ENCODE results near the gene OGN. TPM values are rescaled to one million over a fixed set of nuclear protein-coding genes. Genes with fewer than 3 reads are reported as not detected.
A peak's percentile ranks its signal among the peaks of the same experiment; 100 is the strongest.

Gene OGN
- total and polyA plus RNA-seq, 2 of the 4 experiments (the other 2 are of a cell fraction), result under 0.01 to 0.10 TPM

GRCh38 chr9:92406477-92406876 lies 2.1 kb upstream of the OGN start:
- WGBS, 2 experiments (ENCODE audit: extremely low coverage in 2 of 2, insufficient read length in 1 of 2), result no CpG with 5 or more reads among the region's 3 CpGs
- H3K23ac ChIP-seq (ENCODE audit: low read depth, low read length), result no peak overlapping the region
- no peak overlapping the region for H3K9ac ChIP-seq (ENCODE audit: low read depth, low read length)
- peaks cover 8% of the 10 kb centered on the region; the same call in 1 of the 2 replicates for H3K9me1 ChIP-seq (ENCODE audit: insufficient read depth, low read length)
- H2BK120ac ChIP-seq (ENCODE audit: low read depth, low read length), result no peak overlapping the region
- H4K8ac ChIP-seq (ENCODE audit: low read depth in 2 of 2, low read length in 2 of 2), result peak overlapping the region in 1 of 2 experiments; percentile 38; a peak in 1 of 4 replicates
- BruUV-seq (replicated peaks), result no TSS peak
- H2BK15ac ChIP-seq (ENCODE audit: low read depth, low read length), result no peak overlapping the region
- no peak overlapping the region for H3K56ac ChIP-seq (ENCODE audit: extremely low read depth, insufficient read depth, low read length)
- H3K14ac ChIP-seq (replicated peaks; ENCODE audit: low read depth, low read length), result peak overlapping the region; percentile 51; the same call in 1 of the 2 replicates
- POLR2A ChIA-PET (ENCODE audit: unreplicated experiment), result no interaction called here
- H4K20me1 ChIP-seq (ENCODE audit: insufficient read depth, low read length), result no peaks in the 10 kb centered on the region
- H2BK5ac ChIP-seq (ENCODE audit: low read depth, low read length, poor library complexity, severe bottlenecking), result no peak overlapping the region
- DNase-seq (no peak), ATAC-seq (ENCODE audit: low read depth) (no peak)
- H3K79me1 ChIP-seq (ENCODE audit: low read depth in 1 of 2, low read length in 2 of 2), result 0 out of 4 replicates have a peak, but pooled peaks cover 0 to 4% of the 10 kb centered on the region in 2 experiments
- no peak overlapping the region for H3K4me3 ChIP-seq (ENCODE audit: insufficient read depth, low read depth, low read length)
- H4K5ac ChIP-seq (ENCODE audit: low read depth, low read length), result peak overlapping the region; percentile 1; the same call in 1 of the 2 replicates
- no peak overlapping the region for H3K27ac ChIP-seq (ENCODE audit: insufficient read depth, low read length)
- H3K4ac ChIP-seq (ENCODE audit: low read depth, low read length), result no peak overlapping the region
- peak overlapping the region; percentile 33; the same call in 1 of the 2 replicates for H2AK5ac ChIP-seq (ENCODE audit: low read depth, low read length)
- in situ Hi-C loops (cut with MboI; ENCODE audit: low sequenced_read_pairs), result no loop called here
- H2BK20ac ChIP-seq (ENCODE audit: low read depth, low read length), result no peak overlapping the region
- intact Hi-C loops (cut with micrococcal nuclease), result no loop called here
- H4K91ac ChIP-seq (ENCODE audit: insufficient read depth, low read depth, low read length), result no peak overlapping the region
- no peaks in the 10 kb centered on the region for H3K36me3 ChIP-seq (ENCODE audit: control insufficient read depth, insufficient read depth, low read length)
- H3K18ac ChIP-seq (ENCODE audit: low read depth, low read length), result no peak overlapping the region; the same call in 1 of the 2 replicates
- H3K27me3 ChIP-seq (ENCODE audit: control insufficient read depth, insufficient read depth, low read length), result no peaks in the 10 kb centered on the region
- H3K9me3 ChIP-seq (ENCODE audit: control insufficient read depth, insufficient read depth, low read length), result no peaks in the 10 kb centered on the region
- no peak overlapping the region for H3K4me2 ChIP-seq (ENCODE audit: low read depth, low read length)
- dilution Hi-C loops (cut with HindIII; ENCODE audit: low sequenced_read_pairs, unreplicated experiment), result no loop called here
- H2AK9ac ChIP-seq (replicated peaks; ENCODE audit: low read depth, low read length, poor library complexity), result no peak overlapping the region
- H2AFZ ChIP-seq (replicated peaks; ENCODE audit: low read length, poor library complexity), result no peak overlapping the region
- CTCF ChIA-PET, result no interaction called here
- no peak for TF ChIP-seq MAZ (IDR thresholded peaks at IDR 0.05; ENCODE audit: borderline replicate concordance, low read depth, low read length)
- no peak for TF ChIP-seq CHD1 (IDR thresholded peaks at IDR 0.05; ENCODE audit: low read depth, low read length)
- TF ChIP-seq POLR2A (IDR thresholded peaks at IDR 0.05; ENCODE audit: low read depth, low read length), result no peak
- TF ChIP-seq SMC3 (IDR thresholded peaks at IDR 0.05; ENCODE audit: low read depth, low read length), result no peak
- TF ChIP-seq RFX5 (IDR thresholded peaks at IDR 0.05; ENCODE audit: low read depth, low read length), result no peak
- no peak for TF ChIP-seq RCOR1 (IDR thresholded peaks at IDR 0.05; ENCODE audit: insufficient replicate concordance, low read length)
- TF ChIP-seq CEBPB (IDR thresholded peaks at IDR 0.05; ENCODE audit: low read depth, low read length), result no peak
- TF ChIP-seq MAFK (IDR thresholded peaks at IDR 0.05; ENCODE audit: low read depth, low read length), result no peak
- peaks cover 8% of the 10 kb centered on the region; the same call in 1 of the 2 replicates for H3K4me1 ChIP-seq (ENCODE audit: control insufficient read depth, insufficient read depth, low read length)
